ENCODE data around the gene FOXJ1.

FOXJ1 gene

GRCh38 chr17:76149214-76149613 is 8.2 kb upstream of the FOXJ1 start:
- Histone ChIP-seq H3K4me1 (ENCODE audit: control insufficient read depth, insufficient read depth, low read length) (no peaks in the 10 kb centered on the region), H3K36me3 (ENCODE audit: control insufficient read depth in 2 of 2, insufficient read depth in 1 of 2, low read length in 2 of 2) (peaks cover 0 to 43% of the 10 kb centered on the region in 2 experiments; a peak in 1 of 3 replicates), H3K4me3 (ENCODE audit: low read depth, low read length) (no peak overlapping the region), H3K27ac (ENCODE audit: extremely low read depth, low read depth, low read length) (no peak overlapping the region), H3K9me3 (ENCODE audit: control insufficient read depth, insufficient read depth, low read depth, low read length) (no peaks in the 10 kb centered on the region)
- TF ChIP-seq ZNF121 (tag by site-specific recombination; IDR thresholded peaks at IDR 0.05) (no peak), ZNF623 (tag by site-specific recombination; IDR thresholded peaks at IDR 0.05) (no peak), ZNF544 (tag by site-specific recombination; IDR thresholded peaks at IDR 0.05) (no peak), HIC1 (tag by site-specific recombination; IDR thresholded peaks at IDR 0.05) (no peak), ZNF202 (tag by site-specific recombination; IDR thresholded peaks at IDR 0.05; ENCODE audit: borderline replicate concordance) (no peak), ZNF404 (tag by site-specific recombination; IDR thresholded peaks at IDR 0.05) (no peak), ZNF138 (tag by site-specific recombination; IDR thresholded peaks at IDR 0.05; ENCODE audit: borderline replicate concordance) (no peak), ZNF280D (tag by site-specific recombination; IDR thresholded peaks at IDR 0.05) (no peak), ZBTB10 (tag by site-specific recombination; IDR thresholded peaks at IDR 0.05) (no peak)
- ChIA-PET POLR2A (no interaction called here), CTCF (interaction anchor here (0.9 to 5.4 kb wide), 4 partner anchors 29 to 130 kb away, joined by 3 to 30 read pairs (median 4); no protein-coding TSS in a partner anchor)

- H3K4me1 ChIP-seq (ENCODE audit: control insufficient read depth, insufficient read depth, low read length), result no peaks in the 10 kb centered on the region
- ChIA-PET CTCF (interaction anchor here (0.6 to 2.2 kb wide), 2 partner anchors 22 to 89 kb away, joined by 3 to 9 read pairs; no protein-coding TSS in a partner anchor), POLR2A (no interaction called here)
- no peaks in the 10 kb centered on the region for H3K9me3 ChIP-seq (ENCODE audit: control insufficient read depth, insufficient read depth, low read depth, low read length)
- peaks cover 0 to 38% of the 10 kb centered on the region in 2 experiments; a peak in 1 of 3 replicates for H3K36me3 ChIP-seq (ENCODE audit: control insufficient read depth in 2 of 2, insufficient read depth in 1 of 2, low read length in 2 of 2)
- TF ChIP-seq ZNF280D (tag by site-specific recombination; IDR thresholded peaks at IDR 0.05) (no peak), ZNF302 (tag by site-specific recombination; IDR thresholded peaks at IDR 0.05; ENCODE audit: low read depth) (no peak), ZNF510 (tag by site-specific recombination; IDR thresholded peaks at IDR 0.05; ENCODE audit: insufficient replicate concordance) (no peak), ZNF2 (tag by site-specific recombination; IDR thresholded peaks at IDR 0.05) (no peak), ZNF561 (tag by site-specific recombination; IDR thresholded peaks at IDR 0.05; ENCODE audit: borderline replicate concordance) (no peak)
- no peak overlapping the region for H3K27ac ChIP-seq (ENCODE audit: extremely low read depth, low read depth, low read length)
- no peak overlapping the region for H3K4me3 ChIP-seq (ENCODE audit: low read depth, low read length)
Measured at GRCh38 chr17:76148015-76148326, 6.9 kb upstream of the FOXJ1 start.

Data from HEK293 (cell line).